CMK (cell line): ENCODE measurements around the gene RFX2.
"Not testable (repeated sequence)": the region's sequence is repeated elsewhere in the genome, so short reads cannot be mapped to it uniquely, and the experiment has no call there.

Source experiments
- DNase-seq: peaks from one replicate; pipeline ENCODE4 v3.0.0-alpha.2; 2010; ENCODE audit warnings: low read depth

RFX2 gene

GRCh38 chr19:6074709-6075403, 35.4 kb downstream of the RFX2 start:
- DNase-seq, result no peak

- DNase-seq, result no peak
Observed at GRCh38 chr19:6073858-6074708, 36.2 kb downstream of the RFX2 start.

GRCh38 chr19:6073233-6073632, 37.1 kb downstream of the RFX2 start:
- not testable (repeated sequence) for DNase-seq

GRCh38 chr19:6071875-6072274, 38.4 kb downstream of the RFX2 start:
- DNase-seq, result no peak

- no peak for DNase-seq
Observed at GRCh38 chr19:6070720-6071485, 39.4 kb downstream of the RFX2 start.

GRCh38 chr19:6070207-6070681, 40.1 kb downstream of the RFX2 start:
- no peak for DNase-seq

GRCh38 chr19:6069268-6069791, 41.0 kb downstream of the RFX2 start:
- DNase-seq, result no peak

- no peak for DNase-seq
Observed at GRCh38 chr19:6068711-6069110, 41.6 kb downstream of the RFX2 start.

- DNase-seq, result no peak
Observed at GRCh38 chr19:6067975-6068374, 42.3 kb downstream of the RFX2 start.

GRCh38 chr19:6066661-6067646, 43.3 kb downstream of the RFX2 start:
- peak; percentile 76 for DNase-seq

- peak; percentile 43 for DNase-seq
Observed at GRCh38 chr19:6065685-6066374, 44.5 kb downstream of the RFX2 start.

- DNase-seq, result no peak
Observed at GRCh38 chr19:6064336-6065073, 45.8 kb downstream of the RFX2 start.

GRCh38 chr19:6063576-6064335, 46.5 kb downstream of the RFX2 start:
- no peak for DNase-seq

GRCh38 chr19:6062961-6063575, 47.2 kb downstream of the RFX2 start:
- DNase-seq, result no peak

- no peak for DNase-seq
Observed at GRCh38 chr19:6062274-6062673, 48.0 kb downstream of the RFX2 start.

GRCh38 chr19:6061376-6062130, 48.7 kb downstream of the RFX2 start:
- no peak for DNase-seq

- DNase-seq, result peak; percentile 77
Observed at GRCh38 chr19:6060600-6061375, 49.5 kb downstream of the RFX2 start.
